Karpas-422 (cell line): Measurements from ENCODE around the gene ZNF770. TPM values are rescaled to one million over a fixed set of nuclear protein-coding genes. Genes with fewer than 3 reads are reported as not detected.
A peak's percentile ranks its signal among the peaks of the same experiment; 100 is the strongest.
"Not testable (repeated sequence)": the region's sequence is repeated elsewhere in the genome, so short reads cannot be mapped to it uniquely, and the experiment has no call there.

Source experiments
- DNase-seq: peaks from one replicate; pipeline ENCODE4 v3.0.0-alpha.2; 2015
- H2AFZ ChIP-seq: fragments of 200-600 bp; sonication (generic); 2 replicates; pipeline ENCODE4 v1.6.1; 2014; ENCODE audit warnings: antibody characterized with exemption, low read length, mixed read lengths
- H3K27ac ChIP-seq: fragments of 200-600 bp; sonication (generic); 2 replicates; pipeline ENCODE4 v1.5.1; 2014; ENCODE audit warnings: mild to moderate bottlenecking, low read length, moderate library complexity
- H3K27me3 ChIP-seq: fragments of 200-600 bp; sonication (generic); 2 replicates; pipeline ENCODE4 v1.6.1; 2014; ENCODE audit warnings: low read length, mixed read lengths
- H3K36me3 ChIP-seq: fragments of 200-600 bp; sonication (generic); 2 replicates; pipeline ENCODE4 v1.6.1; 2014; ENCODE audit warnings: low read length, mixed read lengths; ENCODE audit not compliant: insufficient read depth
- H3K4me1 ChIP-seq: fragments of 200-600 bp; sonication (generic); 2 replicates; pipeline ENCODE4 v1.6.1; 2014; ENCODE audit warnings: mild to moderate bottlenecking, low read length, mixed read lengths
- H3K4me2 ChIP-seq: fragments of 200-600 bp; sonication (generic); 2 replicates; pipeline ENCODE4 v1.6.1; 2014; ENCODE audit warnings: low read length, low read depth, mild to moderate bottlenecking; ENCODE audit not compliant: poor library complexity, severe bottlenecking
- H3K4me3 ChIP-seq: fragments of 200-600 bp; sonication (generic); 2 replicates; pipeline ENCODE4 v1.5.1; 2014; ENCODE audit warnings: mild to moderate bottlenecking, antibody characterized with exemption, low read length, mixed read lengths
- H3K79me2 ChIP-seq: fragments of 200-600 bp; sonication (generic); 2 replicates; pipeline ENCODE4 v1.6.1; 2014; ENCODE audit warnings: mild to moderate bottlenecking, low read length, mixed read lengths
- H3K9ac ChIP-seq: fragments of 200-600 bp; sonication (generic); 2 replicates; pipeline ENCODE4 v1.6.0; 2014; ENCODE audit warnings: low read length
- H3K9me2 ChIP-seq: fragments of 200-600 bp; sonication (generic), shearing (Covaris generic); replicated peaks from 2 replicates; pipeline ENCODE4 v1.6.0; 2014; ENCODE audit warnings: mild to moderate bottlenecking, low read length, moderate library complexity; ENCODE audit not compliant: insufficient read depth
- H3K9me3 ChIP-seq: fragments of 300-700, 200-600 bp; sonication (generic); 2 replicates; pipeline ENCODE4 v1.6.1; 2014; ENCODE audit warnings: low read length, mixed read lengths
- H4K20me1 ChIP-seq: fragments of 200-600 bp; sonication (generic); 2 replicates; pipeline ENCODE4 v1.6.1; 2014; ENCODE audit warnings: mild to moderate bottlenecking, antibody characterized with exemption, low read length, low read depth; ENCODE audit not compliant: insufficient read depth
- total RNA-seq: library from RNA; depleted of rRNA; stranded (reverse); fragments of >200 nt; shearing (Covaris generic); gene quantifications from 2 replicates; pipeline ENCODE4 v1.2.3, GENCODE V29; 2014; ENCODE audit warnings: low replicate concordance

ZNF770 gene
- total RNA-seq, 1 experiment from 2014 or later = 47.5 TPM

DNA sequence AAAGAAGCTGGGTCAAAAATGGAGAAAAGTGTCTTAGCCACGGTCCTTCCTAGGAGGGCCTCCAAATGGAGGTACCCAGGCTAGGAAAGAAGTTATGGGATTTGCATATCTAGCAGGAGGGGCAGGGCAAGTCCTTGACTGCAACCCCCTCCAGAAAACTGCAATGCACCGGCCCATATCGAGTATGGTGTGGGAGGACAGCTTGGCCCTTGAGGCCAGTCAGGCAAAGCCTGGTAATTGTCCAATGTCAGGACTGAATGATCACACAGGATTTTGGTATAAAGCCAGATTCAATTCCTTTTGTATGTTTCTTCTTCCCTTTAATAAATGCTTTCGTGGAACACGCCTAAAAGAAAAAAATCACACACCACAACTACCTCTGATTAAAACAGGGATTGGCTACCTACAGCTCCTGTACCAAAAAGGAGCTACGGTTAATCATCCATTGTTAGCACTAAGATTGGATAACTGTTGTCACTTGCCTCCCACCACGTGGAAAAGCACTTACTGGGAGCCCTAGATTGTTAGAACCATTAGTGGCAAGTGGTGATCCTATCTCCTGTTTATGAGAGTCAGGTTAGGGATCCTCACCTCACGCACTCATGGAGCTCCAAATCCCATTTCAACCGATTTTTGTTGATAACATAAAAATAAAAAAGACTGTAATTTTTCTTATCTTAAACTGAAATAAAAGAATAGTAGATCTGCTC lies 1.2 kb downstream of the ZNF770 start:
- Histone ChIP-seq H3K27me3 (no peaks in the 10 kb centered on the region), H3K79me2 (peaks cover 55% of the 10 kb centered on the region), H3K9me2 (no peaks in the 10 kb centered on the region), H3K9me3 (no peaks in the 10 kb centered on the region), H3K4me2 (peak overlapping the region; percentile 95), H4K20me1 (peaks cover 18% of the 10 kb centered on the region), H2AFZ (no peak overlapping the region), H3K36me3 (peaks cover 34% of the 10 kb centered on the region; the same call in 1 of the 2 replicates), H3K4me1 (peaks cover 35% of the 10 kb centered on the region), H3K27ac (peak overlapping the region; percentile 52), H3K9ac (peak overlapping the region; percentile 98), H3K4me3 (peak overlapping the region; percentile 98)
- DNase-seq = peak; percentile 44

DNA sequence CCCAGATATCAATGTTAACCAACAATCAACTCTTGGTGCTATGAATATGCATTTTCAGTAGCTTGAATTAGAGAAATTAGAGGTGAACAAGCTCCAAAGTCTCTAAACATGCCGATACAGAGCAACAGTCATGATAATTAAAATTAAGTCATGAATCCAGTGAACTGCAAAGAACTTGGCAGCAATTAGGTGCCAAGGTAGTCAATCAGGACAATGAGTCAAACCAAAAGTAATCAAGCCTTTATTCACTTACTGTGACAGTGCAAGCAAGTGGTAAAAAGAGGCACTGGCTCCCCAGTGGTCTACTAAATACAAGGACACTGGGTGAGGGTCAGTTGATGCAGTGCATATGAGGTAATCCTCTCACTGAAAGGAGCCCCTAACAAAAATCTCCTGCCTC lies 1.8 kb downstream of the ZNF770 start:
- peak overlapping the region; percentile 98 for H3K4me3 ChIP-seq
- H3K4me2 ChIP-seq = peak overlapping the region; percentile 95
- H3K4me1 ChIP-seq = peaks cover 30% of the 10 kb centered on the region
- peaks cover 18% of the 10 kb centered on the region for H4K20me1 ChIP-seq
- no peaks in the 10 kb centered on the region for H3K27me3 ChIP-seq
- no peaks in the 10 kb centered on the region for H3K9me2 ChIP-seq
- peak overlapping the region; percentile 98 for H3K9ac ChIP-seq
- H3K27ac ChIP-seq = peak overlapping the region; percentile 52; the same call in 1 of the 2 replicates
- peaks cover 38% of the 10 kb centered on the region; the same call in 1 of the 2 replicates for H3K36me3 ChIP-seq
- no peak for DNase-seq
- H2AFZ ChIP-seq = no peak overlapping the region
- no peaks in the 10 kb centered on the region for H3K9me3 ChIP-seq
- H3K79me2 ChIP-seq = peaks cover 61% of the 10 kb centered on the region

DNA sequence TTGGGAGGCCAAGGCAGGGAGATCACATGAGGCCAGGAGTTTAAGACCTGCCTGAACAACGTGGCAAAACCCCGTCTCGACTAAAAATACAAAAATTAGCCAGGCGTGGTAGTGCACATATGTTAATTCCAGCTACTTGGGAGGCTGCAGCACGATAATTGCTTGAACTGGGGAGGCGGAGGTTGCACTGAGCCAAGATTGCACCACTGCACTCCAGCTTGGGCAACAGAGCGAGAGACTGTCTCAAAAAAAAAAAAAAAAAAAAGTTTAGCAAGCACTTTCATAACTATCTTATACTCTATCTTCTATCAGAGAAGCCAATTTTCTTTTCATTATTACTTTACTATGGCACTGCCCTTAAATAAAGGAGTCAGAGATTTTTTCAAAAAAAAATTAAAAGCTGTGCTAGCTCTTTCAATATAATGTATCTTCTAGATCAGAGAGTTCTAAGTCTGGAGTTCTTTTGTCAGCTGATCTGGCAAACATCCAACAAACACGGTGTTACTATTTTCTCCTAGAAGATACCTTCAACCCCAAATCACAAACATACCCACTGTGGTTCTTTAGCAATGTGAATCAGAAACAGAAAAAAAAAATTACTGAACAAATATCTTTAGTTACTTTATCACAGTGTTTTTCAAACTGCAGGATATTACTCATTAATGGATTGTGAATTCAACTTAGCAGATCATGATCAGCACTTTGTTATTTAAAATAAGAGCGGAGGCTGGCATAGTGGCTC lies 3.0 kb downstream of the ZNF770 start:
- Histone ChIP-seq H3K4me2 (peak overlapping the region; percentile 3), H2AFZ (no peak overlapping the region), H4K20me1 (peaks cover 18% of the 10 kb centered on the region), H3K79me2 (peaks cover 64% of the 10 kb centered on the region), H3K4me1 (peaks cover 29% of the 10 kb centered on the region), H3K36me3 (peaks cover 38% of the 10 kb centered on the region; the same call in 1 of the 2 replicates), H3K27ac (no peak overlapping the region), H3K9ac (no peak overlapping the region), H3K27me3 (no peaks in the 10 kb centered on the region), H3K4me3 (no peak overlapping the region), H3K9me2 (no peaks in the 10 kb centered on the region), H3K9me3 (no peaks in the 10 kb centered on the region)
- no peak for DNase-seq

DNA sequence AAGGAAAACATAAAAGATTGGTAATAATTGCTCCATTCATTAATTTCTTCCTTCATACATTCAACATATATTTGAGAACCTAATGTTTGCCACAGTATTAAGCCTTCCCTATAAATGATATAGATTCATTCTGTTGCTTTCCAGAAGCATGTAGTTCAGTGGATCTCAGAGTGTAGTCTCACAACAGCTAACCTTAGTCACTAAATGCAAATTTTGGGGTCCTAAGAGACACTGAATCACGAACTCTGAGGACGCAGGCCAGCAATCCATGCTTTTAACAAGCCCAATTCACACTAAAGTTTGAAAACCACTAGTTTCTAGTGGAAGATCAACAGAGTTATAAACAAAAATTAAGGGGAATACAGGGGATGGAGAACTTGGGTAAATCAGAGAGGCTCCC lies 11.3 kb downstream of the ZNF770 start:
- Histone ChIP-seq H3K36me3 (peaks cover 15% of the 10 kb centered on the region; the same call in 1 of the 2 replicates), H3K4me1 (peaks cover 32% of the 10 kb centered on the region), H3K9me3 (no peaks in the 10 kb centered on the region), H2AFZ (no peak overlapping the region), H3K79me2 (peaks cover 12% of the 10 kb centered on the region), H3K4me3 (no peak overlapping the region), H3K9me2 (no peaks in the 10 kb centered on the region), H3K9ac (no peak overlapping the region), H4K20me1 (no peaks in the 10 kb centered on the region), H3K4me2 (peak overlapping the region; percentile 25), H3K27me3 (no peaks in the 10 kb centered on the region), H3K27ac (peak overlapping the region; percentile 50)
- DNase-seq = peak; percentile 67

DNA sequence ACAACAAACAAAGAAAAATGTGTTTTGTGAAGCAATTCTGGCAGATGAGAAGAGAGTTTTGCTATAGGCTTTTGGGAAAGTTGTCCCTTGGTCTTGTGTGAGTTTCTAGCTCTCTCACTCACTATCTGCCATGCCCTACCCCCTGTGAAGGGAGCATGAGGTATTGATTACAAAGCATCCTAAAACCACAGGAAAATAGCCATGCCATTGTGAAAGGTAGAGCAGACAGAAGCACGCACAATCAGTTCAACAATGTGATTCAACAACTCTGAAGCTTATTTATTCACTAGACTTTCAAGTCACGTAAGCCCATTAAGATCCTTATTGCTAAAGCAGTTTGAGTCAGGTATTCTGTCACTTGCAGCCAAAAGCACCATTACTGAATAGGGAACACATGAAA lies 12.0 kb downstream of the ZNF770 start:
- Histone ChIP-seq H3K27ac (peak overlapping the region; percentile 50; the same call in 1 of the 2 replicates), H3K9me3 (no peaks in the 10 kb centered on the region), H3K4me1 (peaks cover 32% of the 10 kb centered on the region), H3K27me3 (no peaks in the 10 kb centered on the region), H3K9ac (no peak overlapping the region), H2AFZ (no peak overlapping the region), H3K79me2 (peaks cover 7% of the 10 kb centered on the region; the same call in 1 of the 2 replicates), H4K20me1 (no peaks in the 10 kb centered on the region), H3K4me2 (no peak overlapping the region), H3K36me3 (peaks cover 13% of the 10 kb centered on the region; the same call in 1 of the 2 replicates), H3K9me2 (no peaks in the 10 kb centered on the region), H3K4me3 (no peak overlapping the region)
- no peak for DNase-seq

DNA sequence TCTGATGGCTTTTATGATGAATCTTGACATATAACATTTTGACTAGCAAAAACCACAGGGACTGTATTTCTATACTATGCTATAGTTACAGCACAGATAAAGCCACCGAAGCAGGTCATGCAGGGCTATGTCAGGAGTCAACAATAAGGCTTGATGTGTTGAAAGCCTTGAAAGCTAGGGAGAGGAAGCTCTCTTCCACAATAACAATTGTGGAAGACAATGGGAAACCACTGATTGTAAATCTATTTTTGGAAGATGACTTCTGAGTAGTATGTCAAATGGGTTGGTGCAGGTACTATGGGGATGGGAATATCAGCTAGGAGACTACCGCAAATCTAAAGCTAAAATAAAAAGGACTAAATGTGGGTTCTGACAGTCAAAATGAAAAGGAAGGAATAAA lies 14.6 kb downstream of the ZNF770 start:
- H3K9me2 ChIP-seq = no peaks in the 10 kb centered on the region
- H3K27ac ChIP-seq = no peak overlapping the region
- H3K4me2 ChIP-seq = no peak overlapping the region
- DNase-seq = no peak
- H4K20me1 ChIP-seq = no peaks in the 10 kb centered on the region; the same call in 1 of the 2 replicates
- H3K9ac ChIP-seq = no peak overlapping the region
- no peak overlapping the region for H2AFZ ChIP-seq
- H3K4me3 ChIP-seq = no peak overlapping the region
- H3K36me3 ChIP-seq = peaks cover 6% of the 10 kb centered on the region; the same call in 1 of the 2 replicates
- peaks cover 11% of the 10 kb centered on the region for H3K79me2 ChIP-seq
- H3K4me1 ChIP-seq = peaks cover 26% of the 10 kb centered on the region
- no peaks in the 10 kb centered on the region for H3K27me3 ChIP-seq
- no peaks in the 10 kb centered on the region for H3K9me3 ChIP-seq

DNA sequence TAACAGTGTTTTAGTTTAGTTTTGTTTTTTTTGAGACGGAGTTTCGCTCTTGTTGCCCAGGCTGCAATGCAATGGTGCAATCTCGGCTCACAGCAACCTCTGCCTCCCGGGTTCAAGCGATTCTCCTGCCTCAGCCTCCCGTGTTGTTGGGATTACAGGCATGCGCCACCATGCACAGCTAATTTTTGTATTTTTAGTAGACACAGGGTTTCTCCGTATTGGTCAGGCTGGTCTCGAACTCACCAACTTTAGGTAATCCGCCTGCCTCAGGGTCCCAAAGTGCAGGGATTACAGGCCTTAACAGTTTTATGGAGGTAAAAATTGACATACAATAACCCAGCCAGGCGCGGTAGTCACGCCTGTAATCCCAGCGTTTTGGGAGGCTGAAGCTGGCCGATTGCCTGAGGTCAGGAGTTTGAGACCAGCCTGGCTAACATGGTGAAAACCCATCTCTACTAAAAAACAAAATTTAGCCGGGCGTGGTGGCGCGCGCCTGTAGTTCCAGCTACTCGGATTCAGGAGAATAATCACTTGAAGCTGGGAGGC lies 17.9 kb downstream of the ZNF770 start:
- H3K36me3 ChIP-seq, H4K20me1 ChIP-seq, H3K27me3 ChIP-seq, DNase-seq, H3K27ac ChIP-seq, H3K9me3 ChIP-seq, H3K9me2 ChIP-seq: not testable (repeated sequence)
- Histone ChIP-seq H3K4me3 (peak overlapping the region; percentile 80), H3K9ac (peak overlapping the region; percentile 85), H3K79me2 (peaks cover 44% of the 10 kb centered on the region), H2AFZ (peak overlapping the region; percentile 87), H3K4me2 (peak overlapping the region; percentile 82), H3K4me1 (peaks cover 30% of the 10 kb centered on the region)
